HCT116 (cell line): ENCODE measurements around the gene WDHD1. TPM values are rescaled to one million over a fixed set of nuclear protein-coding genes. Genes with fewer than 3 reads are reported as not detected.

Experiments
- ATAC-seq: fragments of 200-7000 bp; cut with Tn5 transposase; 2 replicates; pipeline ENCODE4 v1.9.1; 2020; ENCODE audit warnings: mild to moderate bottlenecking, moderate library complexity
- BruUV-seq: library from RNA; stranded (reverse); fragments of 400-500 nt; replicated peaks from 2 replicates; lab custom pipeline; 2021; lab: Mats Ljungman, UMichigan
- CTCF ChIA-PET: fragments of 300-600 bp; sonication (Branson Sonifier 250); formaldehyde crosslinking; loops from one replicate; lab custom pipeline; 2021; ENCODE audit warnings: antibody characterized with exemption; lab: Charles Lee
- POLR2A ChIA-PET: fragments of 300-600, 350-600 bp; sonication (Branson Sonifier 250); formaldehyde crosslinking; loops from one replicate; lab custom pipeline; 2021; ENCODE audit warnings: antibody characterized with exemption; lab: Charles Lee
- RAD21 ChIA-PET, 2 experiments: fragments of 300-600 bp; sonication (Branson Sonifier 250); formaldehyde crosslinking; loops; one replicate each; lab custom pipeline; 2023; ENCODE audit warnings: low total read pairs in 2 of 2; ENCODE audit not compliant: uncharacterized antibody in 2 of 2, unreplicated experiment in 2 of 2, low non-redundant PET in 1 of 2; lab: Charles Lee
- DNase-seq: peaks from one replicate; pipeline ENCODE4 v3.0.0-alpha.2; 2010; ENCODE audit warnings: low read depth, low spot score
- H2AFZ ChIP-seq: fragments of 200-600 bp; shearing (Covaris generic), sonication (generic); 2 replicates; pipeline ENCODE4 v1.6.1; 2017; ENCODE audit warnings: low read depth, mixed run types, mixed read lengths, antibody characterized with exemption, low read length; ENCODE audit not compliant: poor library complexity, severe bottlenecking
- H3K27ac ChIP-seq: 2 replicates; pipeline ENCODE4 v1.5.1; 2012; ENCODE audit warnings: low read depth, low read length
- H3K27me3 ChIP-seq: fragments of 200-600 bp; sonication (generic); 2 replicates; pipeline ENCODE4 v1.6.1; 2016; ENCODE audit warnings: mixed run types, low read length, mixed read lengths; ENCODE audit not compliant: insufficient read depth
- H3K36me3 ChIP-seq, 2 experiments: fragments of 200-500 bp in 1 of 2; fragments of 200-600 bp in 1 of 2; sonication (Bioruptor generic) in 1 of 2; sonication (generic) in 1 of 2; 2 replicates each; pipeline versions ENCODE4 v1.5.1 to v1.6.1; 2014 to 2016; ENCODE audit warnings: low read length in 2 of 2, inconsistent platforms in 1 of 2, mixed read lengths in 1 of 2, mixed run types in 1 of 2; ENCODE audit not compliant: insufficient read depth in 2 of 2, control insufficient read depth in 1 of 2
- H3K4me1 ChIP-seq, 2 experiments: fragments of 200-600 bp in 1 of 2; sonication (generic) in 1 of 2; 2 replicates each; pipeline versions ENCODE4 v1.5.1 to v1.6.1; 2012 to 2017; ENCODE audit warnings: low read length in 2 of 2, inconsistent platforms in 1 of 2, mild to moderate bottlenecking in 1 of 2, mixed read lengths in 1 of 2, mixed run types in 1 of 2, moderate library complexity in 1 of 2; ENCODE audit not compliant: insufficient read depth in 2 of 2, control insufficient read depth in 1 of 2
- H3K4me2 ChIP-seq: fragments of 200-600 bp; sonication (generic); 2 replicates; pipeline ENCODE4 v1.6.1; 2017; ENCODE audit warnings: mixed run types, low read length, mixed read lengths
- H3K4me3 ChIP-seq, 2 experiments: fragments of 200-600 bp in 1 of 2; sonication (generic) in 1 of 2; replicated peaks in 1 of 2; 2 replicates each; pipeline ENCODE4 v1.5.1; 2011 to 2016; ENCODE audit warnings: low read length in 2 of 2, control low read depth in 1 of 2, low read depth in 1 of 2, mild to moderate bottlenecking in 1 of 2, mixed read lengths in 1 of 2, mixed run types in 1 of 2
- H3K79me2 ChIP-seq: fragments of 200-600 bp; sonication (generic); 2 replicates; pipeline ENCODE4 v1.6.1; 2017; ENCODE audit warnings: mild to moderate bottlenecking, mixed run types, low read length, moderate library complexity, mixed read lengths; ENCODE audit not compliant: insufficient read depth
- H3K9ac ChIP-seq: fragments of 200-600 bp; sonication (generic); 2 replicates; pipeline ENCODE4 v1.6.1; 2016; ENCODE audit warnings: low read length, mixed read lengths
- H3K9me2 ChIP-seq: fragments of 200-600 bp; sonication (generic), shearing (Covaris generic); 2 replicates; pipeline ENCODE4 v1.6.1; 2017; ENCODE audit warnings: mixed run types, mild to moderate bottlenecking, moderate library complexity; ENCODE audit not compliant: insufficient read depth
- H3K9me3 ChIP-seq, 2 experiments: fragments of 200-500 bp in 1 of 2; fragments of 200-600 bp in 1 of 2; sonication (Bioruptor generic) in 1 of 2; sonication (generic) in 1 of 2; 2 replicates each; pipeline ENCODE4 v1.6.1; 2014 to 2017; ENCODE audit warnings: low read length in 2 of 2, mixed read lengths in 2 of 2, inconsistent platforms in 1 of 2, low read depth in 1 of 2, mild to moderate bottlenecking in 1 of 2, mixed run types in 1 of 2, moderate library complexity in 1 of 2; ENCODE audit not compliant: control insufficient read depth in 1 of 2, insufficient read depth in 1 of 2
- H4K20me1 ChIP-seq: fragments of 200-600 bp; sonication (generic), shearing (Covaris generic); 2 replicates; pipeline ENCODE4 v1.6.1; 2017; ENCODE audit warnings: mixed run types, mild to moderate bottlenecking, moderate library complexity; ENCODE audit not compliant: insufficient read depth
- ATF3 ChIP-seq: IDR thresholded peaks from 2 replicates; pipeline ENCODE4 v1.6.1; 2012
- CEBPB ChIP-seq: IDR thresholded peaks from 2 replicates; pipeline ENCODE4 v1.6.1; 2012; ENCODE audit warnings: low read depth
- CTCF ChIP-seq, 3 experiments: fragments of 200-600 bp in 1 of 3; sonication (generic) in 1 of 3; IDR thresholded peaks in 2 of 3; conservative IDR thresholded peaks in 1 of 3; 2 replicates each; pipeline ENCODE4 v1.5.1; 2012 to 2017; ENCODE audit warnings: low read depth in 2 of 3, low read length in 2 of 3, antibody characterized with exemption in 1 of 3, borderline replicate concordance in 1 of 3, control low read depth in 1 of 3, mild to moderate bottlenecking in 1 of 3, mixed read lengths in 1 of 3, mixed run types in 1 of 3, moderate library complexity in 1 of 3; ENCODE audit not compliant: insufficient read depth in 1 of 3
- POLR2AphosphoS5 ChIP-seq: IDR thresholded peaks from 2 replicates; pipeline ENCODE4 v1.6.1; 2011; ENCODE audit warnings: mild to moderate bottlenecking, low read depth, low read length, moderate library complexity
- REST ChIP-seq: IDR thresholded peaks from 2 replicates; pipeline ENCODE4 v1.6.1; 2012; ENCODE audit warnings: low read depth
- SIN3A ChIP-seq: IDR thresholded peaks from 2 replicates; pipeline ENCODE4 v1.6.1; 2012; ENCODE audit warnings: low read depth
- intact Hi-C: fragments of 100-400 bp; cut with micrococcal nuclease; formaldehyde crosslinking; loops from 2 replicates; pipeline ENCODE4 v1.10.0; 2022
- total RNA-seq: library from RNA; stranded (reverse); gene quantifications from one replicate; pipeline ENCODE4 v1.2.1, GENCODE V29; 2021; ENCODE audit not compliant: unreplicated experiment

The WDHD1 gene
- total RNA-seq, 1 experiment from 2014 or later, result 44.3 TPM

- no peaks in the 10 kb centered on the region for H3K27me3 ChIP-seq
- no peaks in the 10 kb centered on the region for H3K9me2 ChIP-seq
- ChIA-PET CTCF (no interaction called here), RAD21 (no interaction called here), POLR2A (no interaction called here)
- H3K4me2 ChIP-seq, result no peak overlapping the region
- ATAC-seq (no peak), DNase-seq (no peak)
- no peak for TF ChIP-seq CEBPB
- no peak for TF ChIP-seq CTCF (IDR thresholded peaks at IDR 0.05 in 2 of 3, conservative IDR thresholded peaks at IDR 0.05 in 1 of 3; ENCODE audit: borderline replicate concordance in 1 of 3, insufficient read depth in 1 of 3, low read depth in 2 of 3, low read length in 2 of 3)
- TF ChIP-seq POLR2AphosphoS5, result no peak
- TF ChIP-seq SIN3A, result no peak
- TF ChIP-seq ATF3, result no peak
- TF ChIP-seq REST, result no peak
- no peak overlapping the region for H3K9ac ChIP-seq
- no peaks in the 10 kb centered on the region for H3K9me3 ChIP-seq
- H3K79me2 ChIP-seq, result no peaks in the 10 kb centered on the region
- H4K20me1 ChIP-seq, result no peaks in the 10 kb centered on the region
- H3K4me1 ChIP-seq, result no peaks in the 10 kb centered on the region
- intact Hi-C loops, result no loop called here
- H2AFZ ChIP-seq, result no peak overlapping the region
- no peak overlapping the region for H3K4me3 ChIP-seq
- H3K36me3 ChIP-seq, result no peaks in the 10 kb centered on the region
- no peak overlapping the region for H3K27ac ChIP-seq
- BruUV-seq, result no TSS peak
Measured at GRCh38 chr14:54920052-54920451, 106.8 kb downstream of the WDHD1 start.
